CD4-positive, alpha-beta memory T cell (primary cell): ENCODE data around the gene PTRHD1. TPM values are rescaled to one million over a fixed set of nuclear protein-coding genes. Genes with fewer than 3 reads are reported as not detected.

ENCODE experiments used
- CTCF ChIA-PET: fragments of 350-600 bp; sonication (Branson Sonifier 250); formaldehyde crosslinking; loops from one replicate; lab custom pipeline; 2021; ENCODE audit warnings: inconsistent platforms; ENCODE audit not compliant: partially characterized antibody; lab: Charles Lee
- POLR2A ChIA-PET: fragments of 350-600 bp; sonication (Branson Sonifier 250); formaldehyde crosslinking; loops from one replicate; lab custom pipeline; 2021; ENCODE audit not compliant: partially characterized antibody; lab: Charles Lee
- DNase-seq, 5 donors: peaks; one replicate each; pipeline versions ENCODE4 v3.0.0 to v3.0.0-alpha.2; 2020 to 2022; ENCODE audit warnings: mixed read lengths in 1 of 5
- H3K27ac ChIP-seq: one replicate; pipeline ENCODE4 v1.7.0; 2013; ENCODE audit warnings: low read depth, low read length
- H3K27me3 ChIP-seq: 2 replicates; pipeline ENCODE4 v1.7.0; 2013; ENCODE audit warnings: mild to moderate bottlenecking, low read length, moderate library complexity; ENCODE audit not compliant: insufficient read depth
- H3K36me3 ChIP-seq: 2 replicates; pipeline ENCODE4 v1.7.0; 2013; ENCODE audit warnings: mild to moderate bottlenecking, low read length, moderate library complexity; ENCODE audit not compliant: insufficient read depth
- H3K4me1 ChIP-seq: 2 replicates; pipeline ENCODE4 v1.7.0; 2013; ENCODE audit warnings: mild to moderate bottlenecking, low read length, moderate library complexity; ENCODE audit not compliant: insufficient read depth
- H3K4me3 ChIP-seq, 2 donors: one replicate each; pipeline ENCODE4 v1.7.0; 2013; ENCODE audit warnings: low read length in 2 of 2, mild to moderate bottlenecking in 1 of 2
- H3K9me3 ChIP-seq, 2 donors: one replicate each; pipeline ENCODE4 v1.7.0; 2013; ENCODE audit warnings: low read length in 2 of 2, control low read depth in 1 of 2; ENCODE audit not compliant: control insufficient read depth in 1 of 2
- H3K27ac Mint-ChIP-seq, 7 donors: one replicate each; pipeline ENCODE4 v1.8.0; 2020 to 2021; ENCODE audit warnings: mixed read lengths in 7 of 7, mild to moderate bottlenecking in 6 of 7, inconsistent platforms in 3 of 7, moderate library complexity in 3 of 7
- H3K27me3 Mint-ChIP-seq, 2 donors: one replicate each; pipeline ENCODE4 v1.8.0; 2020 to 2021; ENCODE audit warnings: mixed read lengths in 2 of 2
- H3K36me3 Mint-ChIP-seq, 2 donors: one replicate each; pipeline ENCODE4 v1.8.0; 2020 to 2021; ENCODE audit warnings: mixed read lengths in 2 of 2, inconsistent platforms in 1 of 2, mild to moderate bottlenecking in 1 of 2
- H3K4me1 Mint-ChIP-seq, 4 donors: one replicate each; pipeline ENCODE4 v1.8.0; 2020 to 2021; ENCODE audit warnings: mixed read lengths in 4 of 4, mild to moderate bottlenecking in 1 of 4
- H3K4me3 Mint-ChIP-seq, 8 donors: one replicate each; pipeline ENCODE4 v1.8.0; 2020 to 2021; ENCODE audit warnings: mixed read lengths in 8 of 8, mild to moderate bottlenecking in 7 of 8, moderate library complexity in 6 of 8, inconsistent platforms in 3 of 8
- H3K9me3 Mint-ChIP-seq, 8 donors: one replicate each; pipeline ENCODE4 v1.8.0; 2020 to 2021; ENCODE audit warnings: mixed read lengths in 8 of 8, mild to moderate bottlenecking in 5 of 8, inconsistent platforms in 3 of 8, moderate library complexity in 1 of 8
- intact Hi-C: fragments of 100-400 bp; cut with micrococcal nuclease; formaldehyde crosslinking; loops from one replicate; pipeline ENCODE4 v1.15.1; 2023
- polyA plus RNA-seq, 2 donors: library from polyadenylated mRNA; unstranded; fragments of 300-500 nt; fragmentation: Illumina TruSeq; gene quantifications; one replicate each; pipeline ENCODE4 v1.2.3, GENCODE V29; 2021
- total RNA-seq, 2 experiments: library from RNA; stranded (reverse); gene quantifications; one replicate each; pipeline ENCODE4 v1.2.3, GENCODE V29; 2021

PTRHD1 gene
- total and polyA plus RNA-seq, 4 experiments from 2014 or later: 12.0 to 52.1 (median 30.7) TPM

- ChIA-PET CTCF (interaction anchor here (0.7 to 9.9 kb wide), 30 partner anchors 9 to 710 kb away, joined by 3 to 222 read pairs (median 4); partner anchors contain the start of genes CENPO and PTRHD1), POLR2A (interaction anchor here (0.6 to 2.4 kb wide), 5 partner anchors 36 to 529 kb away, joined by 3 to 14 read pairs (median 6); partner anchors contain the start of genes CENPO and PTRHD1)
- no peaks in the 10 kb centered on the region for H3K9me3 Mint-ChIP-seq
- peak overlapping the region in 1 of 7 donors; percentile 15 for H3K27ac Mint-ChIP-seq
- H3K36me3 Mint-ChIP-seq: peaks cover 0 to 11% of the 10 kb centered on the region in 2 donors
- peaks cover 10 to 22% (median 19%) of the 10 kb centered on the region in 4 donors for H3K4me1 Mint-ChIP-seq
- H3K4me3 Mint-ChIP-seq: no peak overlapping the region
- DNase-seq: no peak
- no peaks in the 10 kb centered on the region for H3K27me3 ChIP-seq
- H3K9me3 ChIP-seq: no peaks in the 10 kb centered on the region
- peaks cover 20% of the 10 kb centered on the region for H3K4me1 ChIP-seq
- H3K27me3 Mint-ChIP-seq: no peaks in the 10 kb centered on the region
- intact Hi-C loops: loop anchor here (5.0 kb wide), 1 partner anchor 299 kb away; no protein-coding TSS in a partner anchor
- H3K4me3 ChIP-seq: no peak overlapping the region
- H3K36me3 ChIP-seq: no peaks in the 10 kb centered on the region
- H3K27ac ChIP-seq: no peak overlapping the region
Measured at GRCh38 chr2:24828238-24828996, 35.2 kb upstream of the PTRHD1 start.

- Mint-ChIP-seq H3K4me1 (peaks cover 10 to 22% (median 19%) of the 10 kb centered on the region in 4 donors), H3K36me3 (peaks cover 0 to 9% of the 10 kb centered on the region in 2 donors), H3K9me3 (no peaks in the 10 kb centered on the region), H3K4me3 (no peak overlapping the region), H3K27me3 (no peaks in the 10 kb centered on the region), H3K27ac (peak overlapping the region in 5 of 7 donors; percentile 3 to 75 (median 43))
- Histone ChIP-seq H3K4me1 (peaks cover 20% of the 10 kb centered on the region), H3K36me3 (no peaks in the 10 kb centered on the region), H3K9me3 (no peaks in the 10 kb centered on the region), H3K27me3 (no peaks in the 10 kb centered on the region), H3K27ac (no peak overlapping the region), H3K4me3 (no peak overlapping the region)
- POLR2A ChIA-PET: interaction anchor here (0.6 to 2.4 kb wide), 5 partner anchors 35 to 528 kb away, joined by 3 to 14 read pairs (median 6); partner anchors contain the start of genes CENPO and PTRHD1
- intact Hi-C loops: loop anchor here (1.0 to 5.0 kb wide), 3 partner anchors 300 to 417 kb away; no protein-coding TSS in a partner anchor
- CTCF ChIA-PET: interaction anchor here (0.6 to 9.9 kb wide), 33 partner anchors 9 to 709 kb away, joined by 3 to 222 read pairs (median 4); partner anchors contain the start of genes CENPO and PTRHD1
- DNase-seq: peak; percentile 65 to 74 (median 70)
Measured at GRCh38 chr2:24827321-24828237, 34.4 kb upstream of the PTRHD1 start.

GRCh38 chr2:24826773-24827145 lies 33.6 kb upstream of the PTRHD1 start:
- no peak overlapping the region for H3K4me3 ChIP-seq
- DNase-seq: no peak
- no peak overlapping the region for H3K27ac ChIP-seq
- Mint-ChIP-seq H3K4me1 (peaks cover 10 to 22% (median 19%) of the 10 kb centered on the region in 4 donors), H3K36me3 (peaks cover 4 to 15% of the 10 kb centered on the region in 2 donors), H3K9me3 (no peaks in the 10 kb centered on the region), H3K27ac (peak overlapping the region in 4 of 7 donors; percentile 4 to 43 (median 28)), H3K27me3 (no peaks in the 10 kb centered on the region), H3K4me3 (no peak overlapping the region)
- H3K9me3 ChIP-seq: no peaks in the 10 kb centered on the region
- CTCF ChIA-PET: interaction anchor here (0.7 to 9.9 kb wide), 18 partner anchors 10 to 463 kb away, joined by 3 to 222 read pairs (median 4); partner anchors contain the start of genes CENPO and PTRHD1
- POLR2A ChIA-PET: interaction anchor here (1.1 to 2.4 kb wide), 4 partner anchors 34 to 466 kb away, joined by 4 to 14 read pairs (median 6); partner anchors contain the start of genes CENPO, ITSN2 and PTRHD1
- intact Hi-C loops: loop anchor here (1.0 to 5.0 kb wide), 3 partner anchors 301 to 416 kb away; no protein-coding TSS in a partner anchor
- no peaks in the 10 kb centered on the region for H3K36me3 ChIP-seq
- peaks cover 20% of the 10 kb centered on the region for H3K4me1 ChIP-seq
- no peaks in the 10 kb centered on the region for H3K27me3 ChIP-seq

- CTCF ChIA-PET: interaction anchor here (0.5 to 9.9 kb wide), 12 partner anchors 11 to 419 kb away, joined by 3 to 222 read pairs (median 4); partner anchors contain the start of genes CENPO and PTRHD1
- Mint-ChIP-seq H3K4me1 (peaks cover 10 to 22% (median 19%) of the 10 kb centered on the region in 4 donors), H3K27me3 (no peaks in the 10 kb centered on the region), H3K4me3 (peak overlapping the region in 1 of 8 donors; percentile 17), H3K36me3 (peaks cover 8 to 19% of the 10 kb centered on the region in 2 donors), H3K9me3 (no peaks in the 10 kb centered on the region), H3K27ac (peak overlapping the region in 5 of 7 donors; percentile 10 to 53 (median 34))
- H3K27me3 ChIP-seq: no peaks in the 10 kb centered on the region
- POLR2A ChIA-PET: interaction anchor here (0.8 to 1.2 kb wide), 3 partner anchors 33 to 466 kb away, joined by 3 to 5 read pairs (median 4); partner anchors contain the start of genes CENPO, ITSN2 and PTRHD1
- H3K27ac ChIP-seq: peak overlapping the region; percentile 34
- no peak overlapping the region for H3K4me3 ChIP-seq
- H3K4me1 ChIP-seq: peaks cover 20% of the 10 kb centered on the region
- intact Hi-C loops: loop anchor here (5.0 kb wide), 1 partner anchor 301 kb away; no protein-coding TSS in a partner anchor
- H3K36me3 ChIP-seq: no peaks in the 10 kb centered on the region
- H3K9me3 ChIP-seq: no peaks in the 10 kb centered on the region
- no peak for DNase-seq
Measured at GRCh38 chr2:24825883-24826772, 32.9 kb upstream of the PTRHD1 start.

DNA sequence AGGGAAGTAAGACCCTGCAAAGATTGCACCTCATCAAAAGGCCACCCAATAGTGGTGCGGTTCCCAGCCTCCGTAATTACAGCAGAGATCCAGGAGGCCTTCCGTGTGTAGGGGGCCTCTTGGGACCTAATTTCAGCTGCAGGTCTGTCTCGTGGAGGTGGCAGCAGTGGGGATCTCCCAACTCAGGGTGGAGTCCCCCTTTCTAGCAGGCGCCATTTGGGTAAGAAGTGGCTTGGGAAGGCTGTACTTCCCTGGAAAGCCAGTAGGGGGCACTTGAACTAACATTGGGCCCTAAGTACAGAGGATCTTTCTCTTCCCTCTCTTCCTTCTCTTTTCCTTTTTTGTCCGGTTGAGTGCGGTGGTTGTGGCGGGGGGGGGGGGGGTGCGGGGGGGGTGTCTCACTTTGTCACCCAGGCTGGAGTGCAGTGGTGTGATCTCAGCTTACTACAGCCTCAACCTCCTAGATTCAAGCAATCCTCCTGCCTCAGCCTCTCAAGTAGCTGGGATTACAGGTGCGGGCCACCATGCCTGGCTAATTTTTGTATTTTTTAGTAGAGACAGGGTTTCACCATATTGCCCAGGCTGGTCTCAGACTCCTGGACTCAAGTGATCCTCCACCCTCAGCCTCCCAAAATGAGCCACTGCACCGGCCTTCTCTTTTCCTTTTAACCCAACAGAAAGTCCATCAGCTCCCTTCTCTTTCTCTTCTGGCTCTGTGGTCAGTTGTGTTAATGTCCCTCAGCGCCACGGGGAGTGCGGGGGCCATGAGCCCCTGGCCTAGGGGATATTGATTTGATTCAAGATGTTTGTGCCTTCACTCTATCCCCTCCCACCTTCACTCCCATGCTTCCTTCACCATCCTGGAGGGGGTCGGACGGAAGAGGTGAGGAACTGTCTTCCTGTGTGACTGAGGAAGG lies 32.0 kb upstream of the PTRHD1 start:
- Mint-ChIP-seq H3K4me1 (peaks cover 10 to 22% (median 19%) of the 10 kb centered on the region in 4 donors), H3K36me3 (peaks cover 15 to 28% of the 10 kb centered on the region in 2 donors), H3K27me3 (no peaks in the 10 kb centered on the region), H3K27ac (peak overlapping the region in 2 of 7 donors; percentile 52 to 53), H3K9me3 (no peaks in the 10 kb centered on the region), H3K4me3 (no peak overlapping the region)
- Histone ChIP-seq H3K27ac (no peak overlapping the region), H3K9me3 (no peaks in the 10 kb centered on the region), H3K4me3 (no peak overlapping the region), H3K36me3 (peaks cover 8% of the 10 kb centered on the region), H3K4me1 (peaks cover 20% of the 10 kb centered on the region), H3K27me3 (no peaks in the 10 kb centered on the region)
- intact Hi-C loops: loop anchor here (5.0 kb wide), 1 partner anchor 302 kb away; no protein-coding TSS in a partner anchor
- POLR2A ChIA-PET: interaction anchor here (0.8 to 1.2 kb wide), 2 partner anchors 32 to 403 kb away, joined by 3 to 5 read pairs; partner anchors contain the start of genes CENPO and PTRHD1
- CTCF ChIA-PET: interaction anchor here (0.8 to 9.9 kb wide), 6 partner anchors 10 to 418 kb away, joined by 3 to 222 read pairs (median 14); partner anchors contain the start of genes CENPO and PTRHD1
- DNase-seq: peak in 3 of 5 donors; percentile 9 to 45 (median 23)
